GM12878 (cell line): ENCODE data around the gene H6PD. TPM values are rescaled to one million over a fixed set of nuclear protein-coding genes. Genes with fewer than 3 reads are reported as not detected.
A peak's percentile ranks its signal among the peaks of the same experiment; 100 is the strongest.

Source experiments
- ATAC-seq: fragments of 200-7000 bp; cut with Tn5 transposase; 3 replicates; pipeline ENCODE4 v1.9.1; 2020; ENCODE audit warnings: mild to moderate bottlenecking, moderate library complexity
- Bru-seq: library from RNA; stranded (reverse); fragments of 400-500 nt; gene quantifications from one replicate; lab custom pipeline; 2021; lab: Mats Ljungman, UMichigan
- BruChase-seq, 2 experiments: library from RNA; stranded (reverse); fragments of 400-500 nt; gene quantifications; one replicate each; lab custom pipeline; 2021; lab: Mats Ljungman, UMichigan
- BruUV-seq: library from RNA; stranded (reverse); fragments of 400-500 nt; replicated peaks from 2 replicates; lab custom pipeline; 2021; lab: Mats Ljungman, UMichigan
- CTCF ChIA-PET: fragments of 300-600 bp; sonication (Branson Sonifier 250); formaldehyde crosslinking; extraction: SDS; loops from one replicate; lab custom pipeline; 2021; ENCODE audit warnings: inconsistent platforms; lab: Yijun Ruan, JAX
- POLR2A ChIA-PET: fragments of 350-600 bp; formaldehyde crosslinking; extraction: SDS; loops from one replicate; lab custom pipeline; 2021; ENCODE audit warnings: inconsistent platforms; lab: Charles Lee
- RAD21 ChIA-PET: fragments of 300-600 bp; sonication (Branson Sonifier 250); formaldehyde crosslinking; loops from one replicate; lab custom pipeline; 2023; ENCODE audit warnings: antibody characterized with exemption; ENCODE audit not compliant: unreplicated experiment; lab: Charles Lee
- SMC1A ChIA-PET: fragments of 300-600 bp; sonication (Branson Sonifier 250); formaldehyde crosslinking; loops from one replicate; lab custom pipeline; 2023; ENCODE audit not compliant: unreplicated experiment, uncharacterized antibody; lab: Charles Lee
- DNase-seq: peaks from one replicate; pipeline ENCODE4 v3.0.0-alpha.2; 2011; ENCODE audit warnings: low read depth, low spot score
- FAIRE-seq: peaks from 3 replicates; lab custom pipeline; 2011; peaks lifted over from hg19 to GRCh38; lab: Jason Lieb, UNC
- H2AFZ ChIP-seq: 2 replicates; pipeline ENCODE4 v1.6.0; 2011; ENCODE audit warnings: low read depth, low read length, control low read depth; ENCODE audit not compliant: control insufficient read depth
- H3K27ac ChIP-seq: 2 replicates; pipeline ENCODE4 v1.5.1; 2011; ENCODE audit warnings: control low read depth; ENCODE audit not compliant: control insufficient read depth, insufficient read depth
- H3K27me3 ChIP-seq, 2 experiments: replicated peaks in 1 of 2; 2 replicates each; pipeline versions ENCODE4 v1.6.0 to v1.6.1; 2011; ENCODE audit warnings: low read length in 1 of 2; ENCODE audit not compliant: control insufficient read depth in 2 of 2, insufficient read depth in 2 of 2
- H3K36me3 ChIP-seq, 2 experiments: 2 replicates each; pipeline ENCODE4 v1.5.1; 2011; ENCODE audit warnings: low read length in 1 of 2; ENCODE audit not compliant: control insufficient read depth in 2 of 2, insufficient read depth in 2 of 2
- H3K4me1 ChIP-seq: 2 replicates; pipeline ENCODE4 v1.6.1; 2011; ENCODE audit warnings: mild to moderate bottlenecking, low read length, moderate library complexity, mixed read lengths; ENCODE audit not compliant: control insufficient read depth, insufficient read depth
- H3K4me2 ChIP-seq: 2 replicates; pipeline ENCODE4 v1.6.0; 2011; ENCODE audit warnings: control low read depth; ENCODE audit not compliant: control insufficient read depth, insufficient read depth
- H3K4me3 ChIP-seq: fragments of 200-600 bp; sonication (generic); 2 replicates; pipeline ENCODE4 v1.5.1; 2016
- H3K79me2 ChIP-seq: 2 replicates; pipeline ENCODE4 v1.6.0; 2011; ENCODE audit warnings: low read length; ENCODE audit not compliant: control insufficient read depth, insufficient read depth
- H3K9ac ChIP-seq: 2 replicates; pipeline ENCODE4 v1.8.0; 2011; ENCODE audit warnings: low read length, control low read depth, mixed read lengths; ENCODE audit not compliant: control insufficient read depth, insufficient read depth
- H3K9me3 ChIP-seq: replicated peaks from 3 replicates; pipeline ENCODE4 v1.5.1; 2011; ENCODE audit warnings: mild to moderate bottlenecking, low read length; ENCODE audit not compliant: control insufficient read depth, insufficient read depth
- H4K20me1 ChIP-seq: 2 replicates; pipeline ENCODE4 v1.6.0; 2011; ENCODE audit not compliant: control insufficient read depth, insufficient read depth
- CBX5 ChIP-seq: sonication (generic); IDR thresholded peaks from 2 replicates; pipeline ENCODE4 v1.6.1; 2016; ENCODE audit warnings: low read depth, moderate library complexity, mild to moderate bottlenecking, inconsistent platforms
- RAD51 ChIP-seq: fragments of 450-650 bp; IDR thresholded peaks from 2 replicates; pipeline ENCODE4 v1.6.1; 2016; ENCODE audit warnings: moderate library complexity, mild to moderate bottlenecking, inconsistent platforms
- RUNX3 ChIP-seq: IDR thresholded peaks from 2 replicates; pipeline ENCODE4 v1.6.1; 2012; ENCODE audit warnings: low read length, inconsistent platforms
- SREBF2 ChIP-seq: IDR thresholded peaks from 2 replicates; pipeline ENCODE4 v1.6.1; 2012; ENCODE audit warnings: mild to moderate bottlenecking, low read length
- STAT1 ChIP-seq: fragments of 450-650 bp; conservative IDR thresholded peaks from 2 replicates; pipeline ENCODE4 v1.6.1; 2014; ENCODE audit warnings: antibody characterized with exemption, mild to moderate bottlenecking
- TBL1XR1 ChIP-seq: IDR thresholded peaks from 2 replicates; pipeline ENCODE4 v1.6.1; 2012; ENCODE audit warnings: low read depth, low read length, improper control_type of control experiment
- WRNIP1 ChIP-seq: IDR thresholded peaks from 2 replicates; pipeline ENCODE4 v1.6.1; 2011; ENCODE audit warnings: low read depth, low read length, improper control_type of control experiment, borderline replicate concordance
- ZNF592 ChIP-seq: fragments of 450-650 bp; IDR thresholded peaks from 2 replicates; pipeline ENCODE4 v1.6.1; 2017; ENCODE audit warnings: mild to moderate bottlenecking, moderate library complexity
- WGBS: methylation state at CpG from one replicate; pipeline ENCODE4 v1.1.6; 2016; ENCODE audit warnings: low lambda C conversion rate; ENCODE audit not compliant: insufficient replicate concordance, insufficient coverage; ENCODE audit errors: missing lambda C conversion rate; 5-methylcytosine and 5-hydroxymethylcytosine counted together
- in situ Hi-C: fragments of 300-500 bp; cut with MboI; formaldehyde crosslinking; loops from 9 replicates; pipeline ENCODE4 v1.14.3; 2018; ENCODE audit warnings: mixed read lengths
- intact Hi-C: fragments of 100-400 bp; cut with micrococcal nuclease; formaldehyde crosslinking; loops from one replicate; pipeline ENCODE4 v1.14.2; 2022; ENCODE audit not compliant: unreplicated experiment
- long read RNA-seq, 2 experiments: library from polyadenylated mRNA; unstranded; transcript quantifications; one replicate each; pipeline ENCODE4 v2.0.0, GENCODE V29; 2019 to 2020
- polyA minus RNA-seq, 3 experiments: library from RNA; depleted of rRNA, polyadenylated mRNA; stranded (reverse); fragments of >200 nt; gene quantifications; 2 replicates each; pipeline ENCODE4 v1.2.3, GENCODE V29; 2011
- polyA plus RNA-seq, 11 experiments: library from polyadenylated mRNA; depleted of rRNA in 4 of 11; unstranded in 6 of 11; stranded (reverse) in 5 of 11; fragments of >200 nt; fragmentation: Nextera tagmentation in 4 of 11; fragmentation: Illumina TruSeq in 1 of 11; extraction: Ambion mirVana in 4 of 11; extraction: Trizol in 1 of 11; gene quantifications; 1 replicate in 1 of 11; 2 replicates in 10 of 11; pipeline versions ENCODE4 v1.2.1 to v1.2.3, GENCODE V29; 2011 to 2016; ENCODE audit warnings: inconsistent platforms in 2 of 11, missing spikeins in 2 of 11, low read depth in 1 of 11
- total RNA-seq, 4 experiments: library from RNA; depleted of rRNA in 3 of 4; stranded (reverse); fragments of >200 nt in 3 of 4; fragmentation: Illumina TruSeq in 1 of 4; extraction: Trizol in 1 of 4; gene quantifications; 2 replicates each; pipeline versions ENCODE4 v1.2.1 to v1.2.3, GENCODE V29; 2013 to 2021
- TF ChIP-seq, protein P1 (sequence below): fragments of 450-650 bp; IDR thresholded peaks from 2 replicates; pipeline ENCODE4 v1.6.1; 2016; ENCODE audit warnings: mild to moderate bottlenecking

Gene H6PD, protein sequence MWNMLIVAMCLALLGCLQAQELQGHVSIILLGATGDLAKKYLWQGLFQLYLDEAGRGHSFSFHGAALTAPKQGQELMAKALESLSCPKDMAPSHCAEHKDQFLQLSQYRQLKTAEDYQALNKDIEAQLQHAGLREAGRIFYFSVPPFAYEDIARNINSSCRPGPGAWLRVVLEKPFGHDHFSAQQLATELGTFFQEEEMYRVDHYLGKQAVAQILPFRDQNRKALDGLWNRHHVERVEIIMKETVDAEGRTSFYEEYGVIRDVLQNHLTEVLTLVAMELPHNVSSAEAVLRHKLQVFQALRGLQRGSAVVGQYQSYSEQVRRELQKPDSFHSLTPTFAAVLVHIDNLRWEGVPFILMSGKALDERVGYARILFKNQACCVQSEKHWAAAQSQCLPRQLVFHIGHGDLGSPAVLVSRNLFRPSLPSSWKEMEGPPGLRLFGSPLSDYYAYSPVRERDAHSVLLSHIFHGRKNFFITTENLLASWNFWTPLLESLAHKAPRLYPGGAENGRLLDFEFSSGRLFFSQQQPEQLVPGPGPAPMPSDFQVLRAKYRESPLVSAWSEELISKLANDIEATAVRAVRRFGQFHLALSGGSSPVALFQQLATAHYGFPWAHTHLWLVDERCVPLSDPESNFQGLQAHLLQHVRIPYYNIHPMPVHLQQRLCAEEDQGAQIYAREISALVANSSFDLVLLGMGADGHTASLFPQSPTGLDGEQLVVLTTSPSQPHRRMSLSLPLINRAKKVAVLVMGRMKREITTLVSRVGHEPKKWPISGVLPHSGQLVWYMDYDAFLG
- total RNA-seq (2013; cell fraction: nucleolus; rRNA removed), result 14.4 and 15.0 TPM in 2 replicates
- total RNA-seq (2014; rRNA removed) (9.7 and 10.4 TPM in 2 replicates), total RNA-seq (2014; rRNA removed; fragmentation: Illumina TruSeq; extraction: Trizol) (8.1 and 9.4 TPM in 2 replicates), total RNA-seq (2021) (20.7 TPM in 2 replicates), polyA plus RNA-seq (2011; rRNA removed) (3.9 and 4.9 TPM in 2 replicates), polyA plus RNA-seq (2014; fragmentation: Illumina TruSeq; extraction: Trizol) (9.9 and 10.1 TPM in 2 replicates), polyA plus RNA-seq (2014; fragmentation: Nextera tagmentation; extraction: Ambion mirVana) (1 to 10 TPM; 1.2 to 1.4 TPM), polyA plus RNA-seq (2014; rRNA removed) (12.1 and 13.1 TPM in 2 replicates), polyA plus RNA-seq (2016; fragmentation: Nextera tagmentation; extraction: Ambion mirVana) (1 to 10 TPM; 5.9 to 6.0 TPM), polyA minus RNA-seq (2011; rRNA and poly(A)+ RNA removed) (4.8 and 10.9 TPM in 2 replicates), Bru-seq, nascent RNA (percentile 65 among the genes with signal in this experiment), BruChase-seq, experiment 1, labeled RNA remaining after a 6-hour chase (percentile 73 among the genes with signal in this experiment), BruChase-seq, experiment 2, labeled RNA remaining after a 2-hour chase (percentile 68 among the genes with signal in this experiment)
- polyA plus RNA-seq (2011; ENCODE audit: low read depth), result 4.9 TPM
- polyA plus RNA-seq (2011; cell fraction: cytosol; rRNA removed), result 6.3 and 6.4 TPM in 2 replicates
- polyA plus RNA-seq (2011; cell fraction: nucleus; rRNA removed), result 7.7 and 10.0 TPM in 2 replicates
- 7.3 and 7.7 TPM in 2 replicates for polyA plus RNA-seq (2012)
- 5.1 and 5.9 TPM in 2 replicates for polyA minus RNA-seq (2011; cell fraction: cytosol; rRNA and poly(A)+ RNA removed)
- polyA minus RNA-seq (2011; cell fraction: nucleus; rRNA and poly(A)+ RNA removed), result 2.2 and 3.4 TPM in 2 replicates
- long read RNA-seq, experiment 1, partial matches to known transcripts, result 1 of 1 reads
- long read RNA-seq, experiment 1, other reads (novel, unspliced or antisense), result 0 of 1 reads
- long read RNA-seq, experiment 2, partial matches to known transcripts, result 0 of 5 reads
- long read RNA-seq, experiment 2, other reads (novel, unspliced or antisense), result 5 of 5 reads

DNA sequence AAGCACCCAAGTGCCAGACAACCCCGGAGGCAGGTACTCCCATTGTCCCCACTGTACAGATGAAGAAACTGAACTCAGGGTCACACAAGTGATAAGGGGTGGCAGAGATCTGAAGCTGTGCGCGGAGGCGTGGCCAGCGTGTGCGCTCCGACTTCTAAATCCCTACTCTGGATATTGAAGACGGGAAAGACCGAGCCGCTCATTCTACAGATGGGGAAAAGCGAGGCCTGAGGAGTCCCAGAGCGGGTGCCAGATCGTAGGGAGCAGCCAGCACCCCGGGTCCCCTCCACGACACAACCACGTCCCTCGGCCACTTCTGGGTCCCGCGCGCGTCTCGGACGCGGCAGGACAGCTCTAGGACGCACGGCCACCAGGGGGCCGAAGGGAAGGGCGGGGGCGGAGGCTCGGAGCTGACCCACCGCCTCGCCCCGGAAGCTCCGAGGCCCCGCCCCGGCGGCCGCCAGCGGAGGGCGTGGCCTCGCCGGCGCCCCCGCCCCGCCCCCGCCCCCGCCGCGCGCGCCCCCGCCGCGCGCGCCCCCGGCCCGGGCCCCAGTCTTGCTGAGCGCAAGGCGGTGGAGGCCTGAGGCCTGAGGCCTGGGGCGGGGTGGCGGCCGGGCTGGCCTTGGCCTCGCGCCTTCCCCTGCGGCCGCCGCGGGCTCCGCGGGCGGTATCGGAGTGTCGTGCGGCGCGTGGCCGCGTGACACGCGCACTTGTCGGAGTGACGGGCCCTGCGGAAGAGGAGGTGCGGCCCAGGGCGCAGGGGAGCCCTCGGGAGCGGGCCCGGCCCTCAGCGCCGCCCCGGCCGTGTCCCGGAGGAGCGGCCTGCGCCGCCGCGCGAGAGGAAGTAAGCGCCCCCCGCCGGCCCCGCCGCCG is at the start of gene H6PD:
Gene H6PD (plus strand): TSS at position 552 of the 873 bp plus-strand sequence. CDS start 10,161 bp downstream, outside the sequence.
- Histone ChIP-seq H3K9ac (peak within 1 kb of the TSS; percentile 99), H3K4me2 (peak within 1 kb of the TSS; percentile 91), H3K79me2 (peaks cover 6% of the 10 kb centered on the region), H4K20me1 (no peaks in the 10 kb centered on the region), H3K27me3 (no peaks in the 10 kb centered on the region), H3K9me3 (peaks cover 3% of the 10 kb centered on the region), H2AFZ (peak within 1 kb of the TSS; percentile 93), H3K4me1 (peaks cover 18% of the 10 kb centered on the region), H3K4me3 (peak within 1 kb of the TSS; percentile 98), H3K36me3 (no peaks in the 10 kb centered on the region), H3K27ac (peak within 1 kb of the TSS; percentile 93)
- CTCF ChIA-PET, result interaction anchor here (0.6 to 2.6 kb wide), 18 partner anchors 9 to 256 kb away, joined by 3 to 8 read pairs (median 4); partner anchors contain the start of gene GPR157
- intact Hi-C loops (loop anchor here (2.0 kb wide), 1 partner anchor 34 kb away; no protein-coding TSS in a partner anchor), in situ Hi-C loops (no loop called here)
- WGBS, result 9% methylated on average over 45 of the region's 106 CpGs
- RAD21 ChIA-PET, result interaction anchor here (0.9 to 1.1 kb wide), 2 partner anchors 14 to 38 kb away, joined by 3 to 4 read pairs; no protein-coding TSS in a partner anchor
- SMC1A ChIA-PET, result interaction anchor here (1.0 to 4.0 kb wide), 2 partner anchors 33 to 124 kb away, joined by 3 to 16 read pairs; no protein-coding TSS in a partner anchor
- ATAC-seq (peak; percentile 86), FAIRE-seq (no peak), DNase-seq (no peak)
- BruUV-seq, result no TSS peak
- POLR2A ChIA-PET, result interaction anchor here (0.5 to 2.5 kb wide), 6 partner anchors 14 to 483 kb away, joined by 3 to 8 read pairs (median 4); no protein-coding TSS in a partner anchor
- TF ChIP-seq WRNIP1 (no peak), STAT1 (no peak), ZNF592 (no peak), RUNX3 (no peak), RAD51 (no peak), TBL1XR1 (no peak), CBX5 (no peak), SREBF2 (no peak)
- TF ChIP-seq, protein P1, sequence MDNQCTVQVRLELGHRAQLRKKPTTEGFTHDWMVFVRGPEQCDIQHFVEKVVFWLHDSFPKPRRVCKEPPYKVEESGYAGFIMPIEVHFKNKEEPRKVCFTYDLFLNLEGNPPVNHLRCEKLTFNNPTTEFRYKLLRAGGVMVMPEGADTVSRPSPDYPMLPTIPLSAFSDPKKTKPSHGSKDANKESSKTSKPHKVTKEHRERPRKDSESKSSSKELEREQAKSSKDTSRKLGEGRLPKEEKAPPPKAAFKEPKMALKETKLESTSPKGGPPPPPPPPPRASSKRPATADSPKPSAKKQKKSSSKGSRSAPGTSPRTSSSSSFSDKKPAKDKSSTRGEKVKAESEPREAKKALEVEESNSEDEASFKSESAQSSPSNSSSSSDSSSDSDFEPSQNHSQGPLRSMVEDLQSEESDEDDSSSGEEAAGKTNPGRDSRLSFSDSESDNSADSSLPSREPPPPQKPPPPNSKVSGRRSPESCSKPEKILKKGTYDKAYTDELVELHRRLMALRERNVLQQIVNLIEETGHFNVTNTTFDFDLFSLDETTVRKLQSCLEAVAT, result peak; percentile 65; the same call in 1 of the 2 replicates
